ENCODE data around the gene CHRNA3. TPM values are rescaled to one million over a fixed set of nuclear protein-coding genes. Genes with fewer than 3 reads are reported as not detected.

Gene CHRNA3
- total RNA-seq, 1 donor from 2014 or later: not detected

DNA sequence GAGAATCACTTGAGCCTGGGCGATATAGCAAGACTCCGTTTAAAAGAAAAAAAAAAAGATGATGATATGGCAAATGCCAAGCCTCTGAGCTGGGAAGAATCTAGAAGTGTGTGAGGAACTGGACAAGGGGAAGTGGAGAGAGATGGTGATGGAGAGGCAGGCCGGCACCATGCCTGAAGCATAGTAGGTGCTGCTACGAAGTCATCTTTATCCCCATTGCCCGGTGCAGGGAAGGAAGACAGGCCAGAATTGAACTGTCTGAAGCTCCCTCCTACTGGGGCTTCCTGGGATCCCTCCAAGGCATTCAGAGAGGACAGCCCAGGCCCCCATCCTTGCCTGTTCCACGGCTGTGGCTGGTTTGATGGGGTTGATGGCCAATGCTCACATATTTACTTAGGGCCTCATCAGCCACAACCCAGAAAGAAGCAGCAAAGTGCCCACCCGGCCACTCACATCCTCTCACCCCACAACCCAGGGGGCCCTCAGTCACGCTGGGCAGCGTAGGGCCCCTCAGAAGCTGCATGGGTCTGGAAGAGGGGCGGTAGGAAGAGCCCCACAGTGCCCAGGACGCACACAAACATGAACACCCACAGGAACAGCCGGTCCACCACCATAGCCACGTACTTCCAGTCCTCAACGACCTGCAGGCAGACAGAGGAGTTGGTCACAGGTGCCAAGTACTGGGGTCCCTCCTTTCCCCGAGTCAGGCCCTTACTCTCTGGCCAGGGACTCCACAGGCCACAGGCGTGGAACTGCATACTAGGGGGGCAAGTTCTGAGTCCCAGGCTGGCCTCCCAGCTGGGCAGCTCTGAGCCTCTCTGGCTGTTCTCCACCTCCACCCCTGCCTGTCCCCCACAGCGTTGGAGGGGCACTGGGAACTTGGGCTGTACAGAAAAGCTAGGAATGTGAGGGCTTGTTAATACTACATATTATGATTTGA is 4.1 kb upstream of the CHRNA3 start:
- H3K4me1 ChIP-seq: peaks cover 7% of the 10 kb centered on the region
- H3K9me3 ChIP-seq: no peaks in the 10 kb centered on the region
- H3K36me3 ChIP-seq: no peaks in the 10 kb centered on the region
- TF ChIP-seq, protein P1, sequence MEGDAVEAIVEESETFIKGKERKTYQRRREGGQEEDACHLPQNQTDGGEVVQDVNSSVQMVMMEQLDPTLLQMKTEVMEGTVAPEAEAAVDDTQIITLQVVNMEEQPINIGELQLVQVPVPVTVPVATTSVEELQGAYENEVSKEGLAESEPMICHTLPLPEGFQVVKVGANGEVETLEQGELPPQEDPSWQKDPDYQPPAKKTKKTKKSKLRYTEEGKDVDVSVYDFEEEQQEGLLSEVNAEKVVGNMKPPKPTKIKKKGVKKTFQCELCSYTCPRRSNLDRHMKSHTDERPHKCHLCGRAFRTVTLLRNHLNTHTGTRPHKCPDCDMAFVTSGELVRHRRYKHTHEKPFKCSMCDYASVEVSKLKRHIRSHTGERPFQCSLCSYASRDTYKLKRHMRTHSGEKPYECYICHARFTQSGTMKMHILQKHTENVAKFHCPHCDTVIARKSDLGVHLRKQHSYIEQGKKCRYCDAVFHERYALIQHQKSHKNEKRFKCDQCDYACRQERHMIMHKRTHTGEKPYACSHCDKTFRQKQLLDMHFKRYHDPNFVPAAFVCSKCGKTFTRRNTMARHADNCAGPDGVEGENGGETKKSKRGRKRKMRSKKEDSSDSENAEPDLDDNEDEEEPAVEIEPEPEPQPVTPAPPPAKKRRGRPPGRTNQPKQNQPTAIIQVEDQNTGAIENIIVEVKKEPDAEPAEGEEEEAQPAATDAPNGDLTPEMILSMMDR (IDR thresholded peaks at IDR 0.05): no peak
- peaks cover 42% of the 10 kb centered on the region for H3K27me3 ChIP-seq
- intact Hi-C loops (cut with DNase I): no loop called here
- H3K4me3 ChIP-seq: no peak overlapping the region
- H3K27ac ChIP-seq: no peak overlapping the region
- DNase-seq (peak; percentile 53), ATAC-seq (no peak)

DNA sequence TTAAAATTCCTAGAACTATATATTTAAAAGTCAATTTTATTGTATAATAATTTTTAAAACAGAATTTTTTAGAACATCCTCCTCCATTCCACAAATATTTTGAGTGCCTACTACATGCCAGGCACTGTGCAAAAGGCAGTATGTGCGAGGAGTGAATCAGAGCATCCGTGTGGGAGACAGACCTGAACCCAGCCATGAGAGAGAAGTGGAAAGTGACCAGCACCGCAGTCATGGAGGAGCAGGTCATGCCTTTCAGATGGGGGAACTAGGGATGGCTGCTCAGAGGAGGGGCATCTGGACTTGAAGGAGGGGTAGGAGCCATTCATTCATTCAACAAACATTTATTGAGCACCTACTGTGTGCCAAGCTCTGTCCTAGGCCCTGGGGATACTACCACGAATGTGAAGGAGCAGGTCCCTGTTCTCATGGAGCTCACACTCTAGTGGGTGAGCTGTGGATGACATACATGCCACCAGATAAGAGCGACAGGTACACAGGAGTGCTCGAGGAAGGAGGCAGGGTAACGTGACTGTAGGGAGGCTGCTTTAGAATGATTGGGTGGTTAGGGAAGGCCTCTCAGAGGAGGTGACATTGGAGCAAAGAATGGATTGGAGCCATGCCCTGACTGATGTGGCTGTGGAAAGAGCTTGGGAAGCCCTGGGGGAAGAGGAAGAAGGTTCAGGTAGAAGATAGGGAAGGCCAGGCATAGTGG is 3.1 kb upstream of the CHRNA3 start:
- Histone ChIP-seq H3K4me3 (no peak overlapping the region), H3K36me3 (no peaks in the 10 kb centered on the region), H3K9me3 (no peaks in the 10 kb centered on the region), H3K27ac (no peak overlapping the region), H3K4me1 (peaks cover 8% of the 10 kb centered on the region), H3K27me3 (peaks cover 52% of the 10 kb centered on the region)
- intact Hi-C loops (cut with DNase I): no loop called here
- TF ChIP-seq, protein P1 (IDR thresholded peaks at IDR 0.05): no peak
- no peak for ATAC-seq
- DNase-seq: peak; percentile 19

DNA sequence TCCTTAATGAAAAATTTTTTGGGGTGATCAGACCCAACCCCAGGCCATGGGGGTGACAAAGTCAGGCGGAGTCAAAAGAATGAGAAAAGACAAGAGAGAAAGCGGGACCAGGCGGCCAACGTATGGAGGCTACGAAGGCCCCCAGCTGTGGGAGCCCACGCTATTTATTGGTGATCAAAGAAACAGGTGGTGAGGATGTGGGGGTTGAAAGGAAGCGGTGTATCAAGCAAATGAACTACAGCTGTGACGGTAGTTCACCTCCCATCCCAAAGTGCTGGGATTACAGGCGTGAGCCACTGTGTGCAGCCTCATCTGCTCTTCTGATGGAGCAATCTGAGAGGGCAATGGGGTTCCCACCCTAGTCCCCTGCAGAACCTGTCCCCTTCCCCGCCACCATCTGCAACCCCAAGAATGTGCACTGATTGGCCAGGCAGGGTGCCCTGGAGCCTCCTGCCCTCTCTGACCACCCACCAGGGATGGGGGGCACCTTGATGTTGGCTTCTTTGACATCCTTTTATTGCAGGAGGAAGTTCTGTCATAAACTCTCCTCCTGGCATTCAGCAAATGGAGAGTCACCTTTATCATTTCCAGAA is 1.1 kb upstream of the CHRNA3 start:
- no peaks in the 10 kb centered on the region for H3K9me3 ChIP-seq
- no peaks in the 10 kb centered on the region for H3K36me3 ChIP-seq
- H3K4me3 ChIP-seq: no peak overlapping the region
- DNase-seq: peak; percentile 4
- H3K27me3 ChIP-seq: peaks cover 57% of the 10 kb centered on the region
- no peak overlapping the region for H3K27ac ChIP-seq
- ATAC-seq: no peak
- H3K4me1 ChIP-seq: peaks cover 8% of the 10 kb centered on the region
- TF ChIP-seq, protein P1 (IDR thresholded peaks at IDR 0.05): no peak
- intact Hi-C loops (cut with DNase I): no loop called here

DNA sequence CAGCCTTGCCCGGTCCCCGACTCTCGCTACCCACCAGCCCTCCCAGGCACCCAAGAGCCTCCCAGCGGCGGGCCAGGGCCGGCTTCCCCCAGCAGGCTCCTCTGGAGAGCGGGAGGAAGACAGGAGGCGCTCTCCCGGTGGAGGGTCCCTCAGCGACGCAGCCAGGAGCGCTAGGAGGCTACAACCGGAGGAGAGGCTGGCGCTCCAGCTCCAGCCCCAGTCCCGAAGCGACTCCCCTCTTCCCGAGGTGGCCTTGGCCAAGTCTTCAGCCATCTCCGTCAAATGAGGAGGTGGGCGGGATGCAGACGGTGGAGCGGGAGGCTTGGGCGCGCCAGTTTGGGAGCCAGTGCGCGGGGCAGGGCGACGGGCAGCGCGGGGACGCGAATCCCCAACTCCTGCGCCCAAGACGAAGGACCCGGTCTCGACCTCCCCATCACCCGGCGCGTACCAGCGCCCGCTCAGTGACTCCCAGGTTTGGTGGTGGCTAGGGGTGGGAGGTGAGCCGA is 722 bp downstream of the CHRNA3 start:
- TF ChIP-seq, protein P1 (IDR thresholded peaks at IDR 0.05): no peak
- DNase-seq (peak; percentile 58), ATAC-seq (no peak)
- Histone ChIP-seq H3K4me3 (no peak overlapping the region), H3K4me1 (peaks cover 8% of the 10 kb centered on the region), H3K27ac (no peak overlapping the region), H3K27me3 (peaks cover 57% of the 10 kb centered on the region), H3K9me3 (no peaks in the 10 kb centered on the region), H3K36me3 (no peaks in the 10 kb centered on the region)
- intact Hi-C loops (cut with DNase I): no loop called here

- Histone ChIP-seq H3K9me3 (no peaks in the 10 kb centered on the region), H3K4me1 (peaks cover 8% of the 10 kb centered on the region), H3K27ac (no peak overlapping the region), H3K4me3 (no peak overlapping the region), H3K36me3 (no peaks in the 10 kb centered on the region), H3K27me3 (peaks cover 57% of the 10 kb centered on the region)
- peak; percentile 42 for DNase-seq
- intact Hi-C loops (cut with DNase I): no loop called here
- TF ChIP-seq, protein P1 (IDR thresholded peaks at IDR 0.05): no peak
- no peak for ATAC-seq
Observed at GRCh38 chr15:78619022-78619950, 1.5 kb downstream of the CHRNA3 start.
